PFSK-1 (cell line): Measurements from ENCODE around the gene AJAP1.

Experiments
- FOXP2 ChIP-seq: optimal IDR thresholded peaks from 2 replicates; pipeline ENCODE3; 2011; ENCODE audit warnings: borderline replicate concordance, control low read depth, inconsistent platforms; ENCODE audit not compliant: insufficient read depth; ENCODE audit errors: extremely low read length, extremely low read depth
- POLR2AphosphoS5 ChIP-seq: IDR thresholded peaks from 2 replicates; pipeline ENCODE4 v1.6.1; 2012; ENCODE audit warnings: low read depth, mild to moderate bottlenecking, control low read depth, low read length, moderate library complexity
- REST ChIP-seq, 2 experiments: IDR thresholded peaks; 2 replicates each; pipeline versions ENCODE4 v1.6.1 to v1.8.0; 2011 to 2012; ENCODE audit warnings: low read depth in 2 of 2, low read length in 2 of 2, control low read depth in 1 of 2, inconsistent platforms in 1 of 2, mild to moderate bottlenecking in 1 of 2, moderate library complexity in 1 of 2; ENCODE audit not compliant: insufficient read depth in 1 of 2
- SIN3A ChIP-seq: IDR thresholded peaks from 2 replicates; pipeline ENCODE4 v1.6.1; 2012; ENCODE audit warnings: mild to moderate bottlenecking, low read length, moderate library complexity, borderline replicate concordance; ENCODE audit not compliant: insufficient read depth
- TAF1 ChIP-seq: IDR thresholded peaks from 2 replicates; pipeline ENCODE4 v1.6.1; 2012; ENCODE audit warnings: low read length, control low read depth, borderline replicate concordance; ENCODE audit not compliant: insufficient read depth

- TF ChIP-seq REST (IDR thresholded peaks at IDR 0.05; ENCODE audit: insufficient read depth in 1 of 2, low read depth in 2 of 2, low read length in 2 of 2) (no peak), POLR2AphosphoS5 (no peak), SIN3A (no peak), TAF1 (no peak), FOXP2 (no peak)
These were observed 38.9 kb downstream of the AJAP1 start for GRCh38 chr1:4693331-4693730.
